Measurements from ENCODE around the gene GARNL3.
A peak's percentile ranks its signal among the peaks of the same experiment; 100 is the strongest.

GARNL3 gene

DNA sequence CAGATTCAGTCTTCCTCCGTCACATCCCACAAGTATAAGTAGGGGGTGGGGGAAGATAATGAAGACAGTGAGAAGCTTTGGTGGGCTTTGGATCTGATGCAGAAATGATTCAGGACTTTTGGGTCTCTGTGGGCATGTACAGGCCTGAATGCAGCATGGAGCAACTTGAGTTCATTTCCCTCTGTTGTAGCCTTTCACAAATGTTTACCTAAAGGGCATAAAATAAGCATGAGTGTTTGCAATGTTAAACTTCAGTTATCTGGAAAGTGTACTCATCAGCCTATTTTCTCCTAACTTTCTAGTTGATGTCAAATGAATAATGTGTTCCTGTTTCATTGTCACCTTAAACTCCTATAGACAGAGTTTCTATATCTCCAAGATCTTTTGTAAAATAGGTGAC lies 39.3 kb downstream of the GARNL3 start:
- no peak for DNase-seq (ENCODE audit: low read depth, low spot score)
- no peak overlapping the region for H3K27ac ChIP-seq

DNA sequence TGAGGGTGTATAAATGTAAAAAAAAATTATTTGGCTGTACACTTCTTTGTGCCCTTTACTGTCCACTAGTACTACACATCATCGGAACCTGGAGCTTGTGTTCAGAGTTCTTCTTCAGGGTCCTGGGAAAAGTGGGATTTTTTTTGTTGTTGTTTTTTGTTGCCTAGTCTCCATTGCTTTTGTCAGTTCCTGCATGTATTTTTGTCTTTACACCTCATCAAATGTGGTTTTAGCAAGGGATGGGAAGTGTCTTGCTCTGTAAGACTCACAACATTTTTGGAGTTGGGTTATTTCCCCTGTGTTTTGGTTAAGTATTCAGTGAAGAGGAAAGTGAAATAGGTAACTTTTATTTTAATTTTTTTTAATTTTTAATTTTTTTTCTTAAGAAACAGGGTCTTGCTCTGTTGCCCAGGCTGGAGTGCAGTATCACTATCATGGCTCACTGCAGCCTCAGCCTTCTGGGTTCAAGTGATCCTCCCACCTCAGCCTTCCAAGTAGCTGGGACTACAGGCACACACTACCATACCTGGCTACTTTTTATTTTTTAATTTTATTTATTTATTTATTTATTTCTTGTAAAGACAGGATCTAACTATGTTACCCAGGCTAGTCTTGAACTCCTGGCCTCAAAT lies 40.7 kb downstream of the GARNL3 start:
- no peak for DNase-seq (ENCODE audit: low read depth, low spot score)
- no peak overlapping the region for H3K27ac ChIP-seq

- no peak for DNase-seq (ENCODE audit: low read depth, low spot score)
- no peak overlapping the region for H3K27ac ChIP-seq
Measured at GRCh38 chr9:127305838-127306226, 41.3 kb downstream of the GARNL3 start.

- H3K27ac ChIP-seq: no peak overlapping the region
- DNase-seq (ENCODE audit: low read depth, low spot score): no peak
Measured at GRCh38 chr9:127307802-127308201, 43.2 kb downstream of the GARNL3 start.

DNA sequence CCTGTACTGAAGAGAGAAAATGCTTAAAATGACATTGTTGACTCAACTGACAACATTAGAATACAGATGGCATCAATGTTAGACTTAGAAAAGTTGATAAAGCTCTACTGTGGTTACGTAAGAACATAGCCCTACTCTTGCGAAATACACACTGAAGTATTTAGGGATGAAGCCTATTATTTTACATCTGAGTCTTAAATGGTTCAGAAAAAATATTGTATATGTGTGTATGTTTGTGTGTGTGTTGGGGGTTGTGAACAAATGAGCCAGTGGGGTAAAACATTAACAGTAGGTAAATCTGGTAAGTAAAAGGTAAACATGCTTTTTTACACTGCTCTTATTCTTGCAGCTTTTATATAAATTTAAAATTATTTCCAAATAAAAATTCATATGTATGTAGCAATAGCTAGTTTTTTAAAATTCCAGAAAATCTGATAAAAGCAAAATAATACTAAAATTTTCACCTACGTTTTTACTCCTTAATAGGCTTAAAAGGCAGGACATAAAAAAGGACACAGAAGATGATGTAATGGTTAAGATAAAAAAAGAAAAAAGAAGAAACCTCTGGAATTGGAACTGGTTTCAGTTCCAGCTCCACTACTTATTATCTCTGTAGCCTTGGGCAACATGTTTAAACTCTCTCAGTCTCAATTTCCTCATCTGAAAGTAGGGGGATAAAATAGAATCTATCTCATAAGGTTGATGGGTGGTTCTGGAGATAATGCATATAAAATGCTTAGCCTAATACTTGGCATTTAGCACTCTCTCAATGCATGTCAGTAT lies 44.3 kb downstream of the GARNL3 start:
- no peak for DNase-seq (ENCODE audit: low read depth, low spot score)
- no peak overlapping the region for H3K27ac ChIP-seq

GRCh38 chr9:127309715-127310114 lies 45.1 kb downstream of the GARNL3 start:
- DNase-seq (ENCODE audit: low read depth, low spot score): no peak
- no peak overlapping the region for H3K27ac ChIP-seq

GRCh38 chr9:127311239-127311741 lies 46.7 kb downstream of the GARNL3 start:
- peak; percentile 20 for DNase-seq (ENCODE audit: low read depth, low spot score)
- H3K27ac ChIP-seq: peak overlapping the region; percentile 4

GRCh38 chr9:127313042-127313560 lies 48.5 kb downstream of the GARNL3 start:
- no peak for DNase-seq (ENCODE audit: low read depth, low spot score)
- no peak overlapping the region for H3K27ac ChIP-seq

- H3K27ac ChIP-seq: no peak overlapping the region
Measured at GRCh38 chr9:127314911-127315310, 50.3 kb downstream of the GARNL3 start.

GRCh38 chr9:127316586-127317323 lies 52.2 kb downstream of the GARNL3 start:
- no peak for DNase-seq (ENCODE audit: low read depth, low spot score)

More at GRCh38 chr9:127314911-127315310, 50.3 kb downstream of the GARNL3 start:
- no peak for DNase-seq (ENCODE audit: low read depth, low spot score)

GRCh38 chr9:127318651-127319167 lies 54.1 kb downstream of the GARNL3 start:
- no peak for DNase-seq (ENCODE audit: low read depth, low spot score)
- H3K27ac ChIP-seq: peak overlapping the region; percentile 17

More at GRCh38 chr9:127316586-127317323, 52.2 kb downstream of the GARNL3 start:
- H3K27ac ChIP-seq: no peak overlapping the region

DNA sequence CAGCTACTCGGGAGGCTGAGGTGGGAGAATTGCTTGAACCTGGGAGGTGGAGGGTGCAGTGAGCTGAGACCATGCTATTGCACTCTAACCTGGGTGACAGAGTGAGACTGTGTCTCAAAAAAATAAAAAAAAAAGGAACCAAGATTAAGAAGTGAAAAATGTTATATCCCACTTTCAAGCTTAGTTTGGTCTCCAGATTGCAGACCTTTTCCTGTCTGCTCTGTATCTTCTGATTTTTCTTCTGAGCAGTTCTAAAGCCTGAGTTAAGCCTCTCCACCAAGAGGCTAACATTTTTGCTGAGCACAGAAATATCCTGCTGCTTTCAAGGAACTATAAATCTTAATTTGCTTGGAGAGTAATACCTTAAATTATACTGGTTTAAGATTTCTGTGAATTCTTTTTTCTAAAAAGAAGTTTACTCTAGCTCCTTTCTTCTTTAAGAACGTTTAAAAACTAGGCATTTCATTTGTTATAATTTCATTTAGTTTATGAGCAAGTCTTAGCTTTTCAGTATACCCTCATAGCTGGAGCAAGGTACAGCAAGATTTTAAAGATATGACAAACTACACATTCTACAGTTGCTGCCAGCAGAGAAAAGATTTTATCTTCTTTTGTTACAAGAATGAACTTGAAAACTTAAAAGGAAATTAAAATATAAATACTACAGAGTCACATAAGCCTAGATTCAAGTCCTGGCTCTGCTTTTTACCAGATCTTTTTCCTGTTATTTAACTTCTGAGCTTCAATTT lies 55.0 kb downstream of the GARNL3 start:
- no peak for DNase-seq (ENCODE audit: low read depth, low spot score)
- no peak overlapping the region for H3K27ac ChIP-seq

DNA sequence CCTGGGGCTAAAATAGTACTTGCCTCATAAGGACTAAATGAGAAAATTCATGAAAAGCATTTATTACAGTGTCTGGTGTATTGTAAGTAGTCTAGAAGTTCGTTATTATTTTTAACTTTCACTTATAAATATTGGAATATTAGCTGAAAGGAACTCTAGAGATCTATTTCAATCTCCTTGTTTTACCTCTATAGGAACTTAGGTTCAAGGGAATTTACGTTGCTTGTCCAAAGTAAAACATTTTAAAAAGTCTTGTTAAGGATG lies 55.5 kb downstream of the GARNL3 start:
- DNase-seq (ENCODE audit: low read depth, low spot score): no peak
- H3K27ac ChIP-seq: no peak overlapping the region

DNA sequence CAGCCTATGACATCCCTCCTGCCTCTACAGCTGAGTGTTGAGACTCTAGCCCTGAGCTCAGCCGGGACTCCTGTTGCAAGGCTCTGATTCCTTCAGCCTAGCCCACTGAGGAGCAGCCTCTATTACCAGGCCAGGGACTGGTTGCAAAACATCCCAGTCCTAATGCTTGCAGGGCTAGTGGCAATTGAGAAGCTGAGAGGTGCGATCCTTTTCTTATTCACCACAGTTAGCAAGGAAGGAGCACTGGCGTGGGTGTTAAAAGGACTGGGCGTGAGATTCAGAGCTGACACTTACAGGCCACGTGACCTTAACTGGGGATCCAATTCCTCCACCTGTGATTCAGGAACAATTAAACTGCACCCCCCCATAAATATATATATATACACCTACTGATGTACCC lies 58.8 kb downstream of the GARNL3 start:
- no peak overlapping the region for H3K27ac ChIP-seq
- no peak for DNase-seq (ENCODE audit: low read depth, low spot score)

GRCh38 chr9:127330501-127330900 lies 65.9 kb downstream of the GARNL3 start:
- H3K27ac ChIP-seq: no peak overlapping the region
- DNase-seq (ENCODE audit: low read depth, low spot score): no peak

DNA sequence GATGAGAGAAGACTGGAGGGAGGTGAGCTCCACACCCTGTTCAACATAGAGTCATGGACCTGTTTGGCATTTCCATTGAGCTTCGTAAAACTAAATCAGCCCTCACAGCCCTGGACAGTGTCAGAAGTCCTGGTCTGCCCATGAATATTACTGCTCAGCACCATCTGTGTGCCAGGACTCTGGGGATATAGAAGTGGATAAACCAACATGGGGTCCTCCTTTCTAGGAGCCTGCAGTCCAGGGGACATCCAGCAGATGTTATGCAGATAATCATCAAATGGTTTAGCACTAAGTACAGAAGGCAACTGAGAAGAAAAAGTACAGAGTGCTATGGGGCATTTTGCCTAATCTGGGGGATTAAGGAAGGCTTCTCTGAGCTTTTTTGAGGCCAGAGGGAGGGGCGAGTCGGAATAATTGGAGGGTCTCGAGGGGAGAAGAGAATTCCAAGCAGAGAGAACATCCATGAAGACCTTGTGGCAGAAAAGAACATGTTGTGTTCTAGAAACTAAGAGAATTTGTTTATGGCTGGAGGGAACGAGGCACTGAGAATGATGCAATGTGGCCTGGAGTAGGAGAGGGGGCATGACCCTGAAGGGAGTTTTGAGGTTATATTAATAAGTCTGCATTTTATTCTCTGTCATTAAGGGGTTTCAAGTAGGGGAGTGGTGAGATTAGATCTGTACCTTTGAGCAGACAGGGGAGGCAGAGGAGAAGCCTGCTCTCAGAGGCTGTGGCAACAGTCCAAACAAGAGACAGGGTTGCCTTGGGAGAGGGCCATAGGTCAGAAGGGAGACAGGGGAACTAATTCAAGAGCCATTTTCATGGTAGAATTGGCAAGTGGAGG lies 68.9 kb downstream of the GARNL3 start:
- no peak overlapping the region for H3K27ac ChIP-seq
- DNase-seq (ENCODE audit: low read depth, low spot score): no peak

DNA sequence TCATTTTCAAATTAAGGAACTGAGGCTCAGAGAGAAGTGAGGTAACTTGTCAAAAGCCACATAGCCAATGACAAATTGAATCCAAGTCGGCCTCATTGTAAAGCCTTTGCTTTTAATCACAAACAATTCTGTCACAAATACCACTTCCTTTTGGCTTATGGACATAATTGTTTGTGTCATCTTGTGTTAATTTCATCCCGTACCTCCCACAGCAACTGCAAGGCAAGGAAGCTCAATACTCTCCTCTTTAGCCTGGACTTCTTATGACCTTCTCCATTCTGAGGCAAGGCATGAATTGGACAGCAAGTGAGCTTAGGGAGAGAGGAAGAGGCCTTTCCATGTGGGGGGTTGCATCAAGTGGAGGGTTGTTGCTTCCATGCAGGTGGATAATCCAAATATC lies 70.2 kb downstream of the GARNL3 start:
- no peak overlapping the region for H3K27ac ChIP-seq
- DNase-seq (ENCODE audit: low read depth, low spot score): no peak

GRCh38 chr9:127336086-127336485 lies 71.5 kb downstream of the GARNL3 start:
- no peak for DNase-seq (ENCODE audit: low read depth, low spot score)
- H3K27ac ChIP-seq: peak overlapping the region; percentile 4
